HepG2 (cell line): ENCODE measurements around the gene C12orf43. TPM values are rescaled to one million over a fixed set of nuclear protein-coding genes. Genes with fewer than 3 reads are reported as not detected.

Experiments used
- AKAP8 ChIP-seq: sonication (generic); formaldehyde crosslinking; IDR thresholded peaks from 2 replicates; pipeline ENCODE4 v1.5.1; 2020; ENCODE audit warnings: mild to moderate bottlenecking, missing genetic modification reagents
- ARNT ChIP-seq: fragments of 450-650 bp; IDR thresholded peaks from 2 replicates; pipeline ENCODE4 v1.6.1; 2017
- HDAC1 ChIP-seq: sonication (generic); formaldehyde crosslinking; IDR thresholded peaks from 2 replicates; pipeline ENCODE4 v1.5.1; 2020; ENCODE audit warnings: mild to moderate bottlenecking, missing genetic modification reagents
- KDM2A ChIP-seq: sonication (generic); formaldehyde crosslinking; IDR thresholded peaks from 2 replicates; pipeline ENCODE4 v1.4.0; 2020; ENCODE audit warnings: low read depth, missing genetic modification reagents, borderline replicate concordance
- MTA1 ChIP-seq: sonication (generic); formaldehyde crosslinking; IDR thresholded peaks from 2 replicates; pipeline ENCODE4 v1.4.0; 2020; ENCODE audit warnings: missing genetic modification reagents, mild to moderate bottlenecking, borderline replicate concordance
- MXI1 ChIP-seq: IDR thresholded peaks from 3 replicates; pipeline ENCODE4 v1.6.1; 2012; ENCODE audit warnings: low read depth, low read length, inconsistent platforms, borderline replicate concordance
- NCOA1 ChIP-seq: sonication (generic); formaldehyde crosslinking; IDR thresholded peaks from 2 replicates; pipeline ENCODE4 v1.9.0; 2021; ENCODE audit warnings: missing genetic modification reagents
- NFE2L2 ChIP-seq: fragments of 150-350 bp; IDR thresholded peaks from 2 replicates; pipeline ENCODE4 v1.6.1; 2014; ENCODE audit warnings: low read length
- RCOR2 ChIP-seq: IDR thresholded peaks from 2 replicates; pipeline ENCODE4 v1.6.1; 2016; ENCODE audit warnings: missing biosample characterization, missing genetic modification reagents
- SALL1 ChIP-seq: sonication (generic); formaldehyde crosslinking; IDR thresholded peaks from 2 replicates; pipeline ENCODE4 v1.8.0; 2022; ENCODE audit warnings: mild to moderate bottlenecking, missing genetic modification reagents
- TSC22D2 ChIP-seq: sonication (generic); formaldehyde crosslinking; IDR thresholded peaks from 2 replicates; pipeline ENCODE4 v1.5.1; 2020; ENCODE audit warnings: missing genetic modification reagents, mild to moderate bottlenecking, borderline replicate concordance
- YEATS2 ChIP-seq: sonication (generic); formaldehyde crosslinking; IDR thresholded peaks from 2 replicates; pipeline ENCODE4 v1.4.0; 2020; ENCODE audit warnings: missing genetic modification reagents, borderline replicate concordance
- ZBTB42 ChIP-seq: sonication (generic); formaldehyde crosslinking; IDR thresholded peaks from 2 replicates; pipeline ENCODE4 v1.5.0; 2020; ENCODE audit warnings: mild to moderate bottlenecking, missing genetic modification reagents
- ZNF136 ChIP-seq: sonication (generic); formaldehyde crosslinking; IDR thresholded peaks from 2 replicates; pipeline ENCODE4 v1.8.1; 2022; ENCODE audit warnings: low read depth, mild to moderate bottlenecking, moderate library complexity, missing genetic modification reagents
- ZNF230 ChIP-seq: sonication (generic); formaldehyde crosslinking; IDR thresholded peaks from 2 replicates; pipeline ENCODE4 v1.4.0; 2020; ENCODE audit warnings: mild to moderate bottlenecking, missing genetic modification reagents
- ZNF251 ChIP-seq: sonication (generic); formaldehyde crosslinking; IDR thresholded peaks from 2 replicates; pipeline ENCODE4 v1.9.0; 2021; ENCODE audit warnings: mild to moderate bottlenecking, missing genetic modification reagents
- ZNF260 ChIP-seq: sonication (generic); formaldehyde crosslinking; IDR thresholded peaks from 2 replicates; pipeline ENCODE4 v1.4.0; 2020; ENCODE audit warnings: missing genetic modification reagents, low read depth, mild to moderate bottlenecking, borderline replicate concordance
- ZNF383 ChIP-seq: sonication (generic); formaldehyde crosslinking; IDR thresholded peaks from 2 replicates; pipeline ENCODE4 v1.4.0; 2020; ENCODE audit warnings: missing genetic modification reagents, mild to moderate bottlenecking, borderline replicate concordance
- ZNF562 ChIP-seq: sonication (generic); formaldehyde crosslinking; IDR thresholded peaks from 2 replicates; pipeline ENCODE4 v1.8.0; 2022; ENCODE audit warnings: missing genetic modification reagents, borderline replicate concordance
- ZNF782 ChIP-seq: sonication (generic); formaldehyde crosslinking; IDR thresholded peaks from 2 replicates; pipeline ENCODE4 v1.4.0; 2020; ENCODE audit warnings: missing genetic modification reagents, mild to moderate bottlenecking, borderline replicate concordance
- ZSCAN12 ChIP-seq: sonication (generic); formaldehyde crosslinking; IDR thresholded peaks from 2 replicates; pipeline ENCODE4 v1.9.0; 2021; ENCODE audit warnings: mild to moderate bottlenecking, missing genetic modification reagents
- polyA plus RNA-seq, 8 experiments: library from polyadenylated mRNA; depleted of rRNA in 3 of 8; stranded (reverse) in 7 of 8; unstranded in 1 of 8; fragments of >200 nt; fragmentation: Illumina TruSeq in 4 of 8; extraction: Trizol in 4 of 8; gene quantifications; 2 replicates each; pipeline versions ENCODE4 v1.2.1 to v1.2.3, GENCODE V29; 2011 to 2016; ENCODE audit warnings: low read depth in 4 of 8, missing spikeins in 1 of 8, mixed read lengths in 1 of 8; ENCODE audit not compliant: insufficient read depth in 1 of 8
- total RNA-seq, 5 experiments: library from RNA; depleted of rRNA; stranded (reverse); fragments of >200 nt; fragmentation: Illumina TruSeq; extraction: Trizol; gene quantifications; 2 replicates each; pipeline ENCODE4 v1.2.3, GENCODE V29; 2016; ENCODE audit warnings: low read depth in 1 of 5
- TF ChIP-seq, protein P1 (sequence below): sonication (generic); formaldehyde crosslinking; IDR thresholded peaks from 2 replicates; pipeline ENCODE4 v1.5.0; 2020; ENCODE audit warnings: missing genetic modification reagents
- TF ChIP-seq, protein P2 (sequence below): sonication (generic); formaldehyde crosslinking; IDR thresholded peaks from 2 replicates; pipeline ENCODE4 v1.5.0; 2020; ENCODE audit warnings: mild to moderate bottlenecking, missing genetic modification reagents

The C12orf43 gene
- total and polyA plus RNA-seq, 2 of the 13 experiments (the other 11 are each of a cell fraction or from before 2014, with no cell fraction given), result 7.9 to 11.1 TPM

DNA sequence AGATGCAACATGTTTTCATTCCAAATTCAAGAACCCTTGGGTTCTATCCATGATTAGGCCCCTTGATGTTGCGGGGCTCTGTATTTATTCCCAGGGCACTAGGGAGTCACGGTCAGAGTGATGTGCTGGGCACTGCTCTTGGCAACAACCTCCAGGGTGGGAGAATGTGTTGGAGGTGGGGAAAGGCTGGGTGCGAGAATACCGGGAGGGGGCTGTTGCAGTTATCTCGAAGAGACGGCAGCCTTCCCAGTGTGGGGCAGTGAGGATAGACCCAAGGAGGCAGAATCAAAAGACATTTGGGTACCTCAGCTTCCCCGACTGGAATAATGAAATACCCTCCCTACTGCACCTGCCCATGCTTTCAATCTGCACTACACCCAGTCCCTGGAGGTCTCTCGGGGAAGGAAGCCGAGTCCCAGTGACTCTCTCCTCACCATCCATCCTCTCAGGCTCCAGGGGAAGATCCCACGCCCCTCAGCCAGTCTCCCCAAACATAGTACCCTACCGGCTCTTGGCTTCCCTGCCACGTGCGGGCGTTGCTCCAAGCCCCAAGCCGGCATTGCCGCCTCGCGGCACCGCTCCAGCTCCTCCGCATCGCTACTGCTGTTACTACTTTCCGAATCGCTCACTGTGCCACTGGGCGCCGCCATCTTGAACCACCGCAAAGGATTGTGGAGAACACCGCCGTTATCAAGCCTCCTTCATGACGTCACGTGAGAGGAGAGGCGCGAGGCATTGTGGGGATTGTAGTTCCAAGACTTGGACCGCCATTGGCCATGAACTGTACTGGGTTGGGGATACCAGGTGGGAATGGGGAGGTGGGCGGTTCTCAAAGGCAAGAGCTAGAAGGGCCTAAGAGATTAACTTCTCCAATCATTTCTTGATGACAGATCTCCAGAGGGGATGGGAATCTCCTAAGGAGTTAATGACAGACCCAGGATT lies at the start of gene C12orf43 (continued):
- TF ChIP-seq MTA1 (CRISPR knock-in tag) (peak; percentile 57; the same call in 1 of the 2 replicates), ZNF562 (CRISPR knock-in tag) (no peak), TSC22D2 (CRISPR knock-in tag) (no peak), ARNT (no peak), ZSCAN12 (no peak), ZNF383 (no peak), YEATS2 (CRISPR knock-in tag) (peak; percentile 29; the same call in 1 of the 2 replicates), SALL1 (CRISPR knock-in tag) (peak; percentile 79), ZNF230 (CRISPR knock-in tag) (peak; percentile 68; the same call in 1 of the 2 replicates), ZNF251 (CRISPR knock-in tag) (no peak), RCOR2 (no peak), ZNF260 (0 out of 2 replicates have a peak, but pooled peaks have one; percentile 19), ZNF782 (CRISPR knock-in tag) (no peak), ZBTB42 (CRISPR knock-in tag) (no peak), NCOA1 (CRISPR knock-in tag) (no peak), MXI1 (peak; percentile 84; the same call in 1 of the 3 replicates), ZNF136 (CRISPR knock-in tag) (no peak), KDM2A (CRISPR knock-in tag) (peak; percentile 83; the same call in 1 of the 2 replicates), AKAP8 (CRISPR knock-in tag) (no peak), HDAC1 (CRISPR knock-in tag) (peak; percentile 59; the same call in 1 of the 2 replicates), NFE2L2 (no peak)
- TF ChIP-seq, protein P1, sequence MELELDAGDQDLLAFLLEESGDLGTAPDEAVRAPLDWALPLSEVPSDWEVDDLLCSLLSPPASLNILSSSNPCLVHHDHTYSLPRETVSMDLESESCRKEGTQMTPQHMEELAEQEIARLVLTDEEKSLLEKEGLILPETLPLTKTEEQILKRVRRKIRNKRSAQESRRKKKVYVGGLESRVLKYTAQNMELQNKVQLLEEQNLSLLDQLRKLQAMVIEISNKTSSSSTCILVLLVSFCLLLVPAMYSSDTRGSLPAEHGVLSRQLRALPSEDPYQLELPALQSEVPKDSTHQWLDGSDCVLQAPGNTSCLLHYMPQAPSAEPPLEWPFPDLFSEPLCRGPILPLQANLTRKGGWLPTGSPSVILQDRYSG (CRISPR knock-in tag), result no peak
- TF ChIP-seq, protein P2, sequence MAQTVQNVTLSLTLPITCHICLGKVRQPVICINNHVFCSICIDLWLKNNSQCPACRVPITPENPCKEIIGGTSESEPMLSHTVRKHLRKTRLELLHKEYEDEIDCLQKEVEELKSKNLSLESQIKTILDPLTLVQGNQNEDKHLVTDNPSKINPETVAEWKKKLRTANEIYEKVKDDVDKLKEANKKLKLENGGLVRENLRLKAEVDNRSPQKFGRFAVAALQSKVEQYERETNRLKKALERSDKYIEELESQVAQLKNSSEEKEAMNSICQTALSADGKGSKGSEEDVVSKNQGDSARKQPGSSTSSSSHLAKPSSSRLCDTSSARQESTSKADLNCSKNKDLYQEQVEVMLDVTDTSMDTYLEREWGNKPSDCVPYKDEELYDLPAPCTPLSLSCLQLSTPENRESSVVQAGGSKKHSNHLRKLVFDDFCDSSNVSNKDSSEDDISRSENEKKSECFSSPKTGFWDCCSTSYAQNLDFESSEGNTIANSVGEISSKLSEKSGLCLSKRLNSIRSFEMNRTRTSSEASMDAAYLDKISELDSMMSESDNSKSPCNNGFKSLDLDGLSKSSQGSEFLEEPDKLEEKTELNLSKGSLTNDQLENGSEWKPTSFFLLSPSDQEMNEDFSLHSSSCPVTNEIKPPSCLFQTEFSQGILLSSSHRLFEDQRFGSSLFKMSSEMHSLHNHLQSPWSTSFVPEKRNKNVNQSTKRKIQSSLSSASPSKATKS (CRISPR knock-in tag), result no peak
